Natural killer cell treated with Interleukin-12 subunit alpha and Interleukin-12 subunit beta and Interleukin-15 and Interleukin-18, amount 100 ng/mL, for 72 hours (primary cell): Measurements from ENCODE around the gene FGF22. TPM values are rescaled to one million over a fixed set of nuclear protein-coding genes. Genes with fewer than 3 reads are reported as not detected.
"Not testable (repeated sequence)": the region's sequence is repeated elsewhere in the genome, so short reads cannot be mapped to it uniquely, and the experiment has no call there.

Experiments
- ATAC-seq, 2 donors: fragments of 150-1000 bp; cut with Tn5 transposase in 1 of 2; sonication (Bioruptor Pico), chemical (Tn5 transposase) in 1 of 2; 2 replicates each; pipeline ENCODE4 v1.10.0; 2021
- DNase-seq: peaks from one replicate; pipeline ENCODE4 v3.0.0; 2022; ENCODE audit warnings: low spot score
- H3K27ac Mint-ChIP-seq, 2 donors: 1 replicate in 1 of 2; 2 replicates in 1 of 2; pipeline ENCODE4 v1.8.0; 2022; ENCODE audit warnings: mixed read lengths in 2 of 2, mild to moderate bottlenecking in 1 of 2, moderate library complexity in 1 of 2
- H3K27me3 Mint-ChIP-seq, 2 donors: 1 replicate in 1 of 2; 2 replicates in 1 of 2; pipeline ENCODE4 v1.8.0; 2022; ENCODE audit warnings: mixed read lengths in 2 of 2
- H3K36me3 Mint-ChIP-seq: one replicate; pipeline ENCODE4 v1.8.0; 2022; ENCODE audit warnings: mixed read lengths
- H3K4me1 Mint-ChIP-seq, 2 donors: 1 replicate in 1 of 2; 2 replicates in 1 of 2; pipeline ENCODE4 v1.8.0; 2022; ENCODE audit warnings: low read depth in 2 of 2, mixed read lengths in 2 of 2, mild to moderate bottlenecking in 1 of 2
- H3K4me3 Mint-ChIP-seq: one replicate; pipeline ENCODE4 v1.8.0; 2022; ENCODE audit warnings: mixed read lengths
- H3K9me3 Mint-ChIP-seq: 2 replicates; pipeline ENCODE4 v1.8.0; 2022; ENCODE audit warnings: mixed read lengths
- total RNA-seq, 2 donors: library from RNA; stranded (reverse); gene quantifications; one replicate each; pipeline ENCODE4 v1.2.3, GENCODE V29; 2022

Gene FGF22
- total RNA-seq, 2 donors from 2014 or later = not detected

GRCh38 chr19:622666-623065 lies 17.0 kb upstream of the FGF22 start:
- ATAC-seq (peak in 1 of 2 donors; percentile 8), DNase-seq (no peak)
- Mint-ChIP-seq H3K27me3 (no peaks in the 10 kb centered on the region), H3K27ac (no peak overlapping the region), H3K9me3 (no peaks in the 10 kb centered on the region), H3K4me1 (peaks cover 0 to 5% of the 10 kb centered on the region in 2 donors), H3K4me3 (no peak overlapping the region), H3K36me3 (no peaks in the 10 kb centered on the region)

- Mint-ChIP-seq H3K36me3 (no peaks in the 10 kb centered on the region), H3K4me3 (no peak overlapping the region), H3K4me1 (peaks cover 0 to 5% of the 10 kb centered on the region in 2 donors), H3K27me3 (no peaks in the 10 kb centered on the region), H3K9me3 (no peaks in the 10 kb centered on the region), H3K27ac (no peak overlapping the region)
- ATAC-seq (no peak), DNase-seq (no peak)
Measured at GRCh38 chr19:623175-623916, 16.3 kb upstream of the FGF22 start.

- no peak for DNase-seq
- peaks cover 0 to 5% of the 10 kb centered on the region in 2 donors for H3K4me1 Mint-ChIP-seq
- H3K27me3 Mint-ChIP-seq = no peaks in the 10 kb centered on the region
- no peaks in the 10 kb centered on the region for H3K9me3 Mint-ChIP-seq
- H3K36me3 Mint-ChIP-seq = no peaks in the 10 kb centered on the region
- no peak overlapping the region for H3K27ac Mint-ChIP-seq
- ATAC-seq = no peak
- H3K4me3 Mint-ChIP-seq = no peak overlapping the region
Measured at GRCh38 chr19:623974-624373, 15.7 kb upstream of the FGF22 start.

GRCh38 chr19:624433-625109 lies 15.1 kb upstream of the FGF22 start:
- no peak for DNase-seq
- ATAC-seq = no peak
- no peaks in the 10 kb centered on the region for H3K36me3 Mint-ChIP-seq
- H3K27ac Mint-ChIP-seq = no peak overlapping the region
- H3K4me1 Mint-ChIP-seq = peaks cover 0 to 5% of the 10 kb centered on the region in 2 donors
- H3K4me3 Mint-ChIP-seq = no peak overlapping the region
- H3K27me3 Mint-ChIP-seq = no peaks in the 10 kb centered on the region
- H3K9me3 Mint-ChIP-seq = no peaks in the 10 kb centered on the region

GRCh38 chr19:625257-625656 lies 14.4 kb upstream of the FGF22 start:
- Mint-ChIP-seq H3K4me1 (peaks cover 0 to 5% of the 10 kb centered on the region in 2 donors), H3K4me3 (no peak overlapping the region), H3K9me3 (no peaks in the 10 kb centered on the region), H3K27ac (no peak overlapping the region), H3K36me3 (no peaks in the 10 kb centered on the region), H3K27me3 (no peaks in the 10 kb centered on the region)
- ATAC-seq (no peak), DNase-seq (no peak)

- H3K9me3 Mint-ChIP-seq, ATAC-seq, H3K27ac Mint-ChIP-seq, H3K36me3 Mint-ChIP-seq, H3K27me3 Mint-ChIP-seq, H3K4me3 Mint-ChIP-seq, DNase-seq: not testable (repeated sequence)
- peaks cover 0 to 10% of the 10 kb centered on the region in 2 donors for H3K4me1 Mint-ChIP-seq
Measured at GRCh38 chr19:626566-626965, 13.1 kb upstream of the FGF22 start.

- H3K36me3 Mint-ChIP-seq = no peaks in the 10 kb centered on the region
- no peak overlapping the region for H3K27ac Mint-ChIP-seq
- no peaks in the 10 kb centered on the region for H3K9me3 Mint-ChIP-seq
- ATAC-seq = no peak
- no peaks in the 10 kb centered on the region for H3K27me3 Mint-ChIP-seq
- no peak for DNase-seq
- no peak overlapping the region for H3K4me3 Mint-ChIP-seq
- peaks cover 0 to 10% of the 10 kb centered on the region in 2 donors for H3K4me1 Mint-ChIP-seq
Measured at GRCh38 chr19:628168-628567, 11.5 kb upstream of the FGF22 start.

GRCh38 chr19:629515-629914 lies 10.2 kb upstream of the FGF22 start:
- not testable (repeated sequence) for H3K36me3 Mint-ChIP-seq, H3K27me3 Mint-ChIP-seq, H3K27ac Mint-ChIP-seq, H3K9me3 Mint-ChIP-seq, H3K4me3 Mint-ChIP-seq, DNase-seq, ATAC-seq
- peaks cover 9 to 18% of the 10 kb centered on the region in 2 donors for H3K4me1 Mint-ChIP-seq

- no peak for DNase-seq
- Mint-ChIP-seq H3K36me3 (no peaks in the 10 kb centered on the region), H3K27ac (no peak overlapping the region), H3K9me3 (no peaks in the 10 kb centered on the region), H3K4me3 (no peak overlapping the region), H3K27me3 (no peaks in the 10 kb centered on the region), H3K4me1 (peaks cover 9 to 18% of the 10 kb centered on the region in 2 donors)
- ATAC-seq = no peak
Measured at GRCh38 chr19:629961-630714, 9.5 kb upstream of the FGF22 start.

GRCh38 chr19:632579-633067 lies 7.1 kb upstream of the FGF22 start:
- DNase-seq (no peak), ATAC-seq (peak; percentile 30 to 32)
- peak overlapping the region; percentile 82 to 83 for H3K27ac Mint-ChIP-seq
- H3K4me1 Mint-ChIP-seq = peaks cover 9 to 16% of the 10 kb centered on the region in 2 donors
- H3K4me3 Mint-ChIP-seq = peak overlapping the region; percentile 91
- no peaks in the 10 kb centered on the region for H3K9me3 Mint-ChIP-seq
- no peaks in the 10 kb centered on the region for H3K36me3 Mint-ChIP-seq
- H3K27me3 Mint-ChIP-seq = no peaks in the 10 kb centered on the region

- no peaks in the 10 kb centered on the region for H3K9me3 Mint-ChIP-seq
- H3K4me1 Mint-ChIP-seq = peaks cover 9 to 16% of the 10 kb centered on the region in 2 donors
- peak within 1 kb of the TSS; percentile 82 to 83 for H3K27ac Mint-ChIP-seq
- H3K4me3 Mint-ChIP-seq = peak within 1 kb of the TSS; percentile 91
- no peaks in the 10 kb centered on the region for H3K27me3 Mint-ChIP-seq
- ATAC-seq = peak; percentile 97 to 98
- peak; percentile 98 for DNase-seq
- no peaks in the 10 kb centered on the region for H3K36me3 Mint-ChIP-seq
Measured at GRCh38 chr19:633068-633785, 6.5 kb upstream of the FGF22 start, which contains the start of gene POLRMT. POLRMT (minus strand) TSS chr19:633537; CDS start chr19:633512, 25 bp downstream.

- H3K4me3 Mint-ChIP-seq = peak overlapping the region; percentile 91
- no peak for DNase-seq
- no peaks in the 10 kb centered on the region for H3K27me3 Mint-ChIP-seq
- H3K9me3 Mint-ChIP-seq = no peaks in the 10 kb centered on the region
- H3K4me1 Mint-ChIP-seq = peaks cover 9 to 16% of the 10 kb centered on the region in 2 donors
- ATAC-seq = no peak
- no peaks in the 10 kb centered on the region for H3K36me3 Mint-ChIP-seq
- peak overlapping the region; percentile 82 to 83 for H3K27ac Mint-ChIP-seq
Measured at GRCh38 chr19:633786-634639, 5.7 kb upstream of the FGF22 start.
